PC-9 (cell line): Measurements from ENCODE around the gene SERPINE1.

Experiments
- EZH2 ChIP-seq: fragments of 200-600 bp; sonication (generic); IDR thresholded peaks from 2 replicates; pipeline ENCODE4 v1.8.0; 2017; ENCODE audit warnings: antibody characterized with exemption, low read depth
- TF ChIP-seq, protein P1 (sequence below): fragments of 200-600 bp; sonication (generic); conservative IDR thresholded peaks from 2 replicates; pipeline ENCODE4 v1.6.1; 2017; ENCODE audit warnings: mixed run types, antibody characterized with exemption, mild to moderate bottlenecking, moderate library complexity

DNA sequence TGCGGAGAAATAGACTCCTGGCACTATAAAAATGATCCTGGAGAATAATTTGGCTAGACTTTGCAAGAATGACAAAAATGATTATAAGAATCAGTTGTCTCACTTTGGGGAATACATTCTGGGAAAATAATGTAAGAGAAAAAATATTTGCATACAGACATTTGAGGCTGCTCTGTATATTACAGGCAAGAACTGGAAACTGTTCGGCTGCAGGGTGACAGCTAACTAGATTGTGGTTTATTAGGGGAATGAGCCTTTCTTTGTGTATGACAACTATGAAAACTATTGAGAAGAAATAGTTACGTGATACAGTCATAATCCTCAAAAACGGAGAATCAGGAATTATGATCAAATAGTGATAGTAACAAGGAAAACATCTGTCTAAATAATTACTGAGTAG, 33.0 kb upstream of the SERPINE1 start:
- TF ChIP-seq, protein P1, sequence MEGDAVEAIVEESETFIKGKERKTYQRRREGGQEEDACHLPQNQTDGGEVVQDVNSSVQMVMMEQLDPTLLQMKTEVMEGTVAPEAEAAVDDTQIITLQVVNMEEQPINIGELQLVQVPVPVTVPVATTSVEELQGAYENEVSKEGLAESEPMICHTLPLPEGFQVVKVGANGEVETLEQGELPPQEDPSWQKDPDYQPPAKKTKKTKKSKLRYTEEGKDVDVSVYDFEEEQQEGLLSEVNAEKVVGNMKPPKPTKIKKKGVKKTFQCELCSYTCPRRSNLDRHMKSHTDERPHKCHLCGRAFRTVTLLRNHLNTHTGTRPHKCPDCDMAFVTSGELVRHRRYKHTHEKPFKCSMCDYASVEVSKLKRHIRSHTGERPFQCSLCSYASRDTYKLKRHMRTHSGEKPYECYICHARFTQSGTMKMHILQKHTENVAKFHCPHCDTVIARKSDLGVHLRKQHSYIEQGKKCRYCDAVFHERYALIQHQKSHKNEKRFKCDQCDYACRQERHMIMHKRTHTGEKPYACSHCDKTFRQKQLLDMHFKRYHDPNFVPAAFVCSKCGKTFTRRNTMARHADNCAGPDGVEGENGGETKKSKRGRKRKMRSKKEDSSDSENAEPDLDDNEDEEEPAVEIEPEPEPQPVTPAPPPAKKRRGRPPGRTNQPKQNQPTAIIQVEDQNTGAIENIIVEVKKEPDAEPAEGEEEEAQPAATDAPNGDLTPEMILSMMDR, result no peak
- no peak for TF ChIP-seq EZH2
